Calu3 (cell line): Measurements from ENCODE around the gene MAD1L1. TPM values are rescaled to one million over a fixed set of nuclear protein-coding genes. Genes with fewer than 3 reads are reported as not detected.
"Not testable (repeated sequence)": the region's sequence is repeated elsewhere in the genome, so short reads cannot be mapped to it uniquely, and the experiment has no call there.

Experiments used
- BruUV-seq: library from RNA; stranded (reverse); fragments of 400-500 nt; replicated peaks from 2 replicates; lab custom pipeline; 2021; lab: Mats Ljungman, UMichigan
- CTCF ChIA-PET: fragments of 300-600 bp; sonication (Branson Sonifier 250); formaldehyde crosslinking; loops from one replicate; lab custom pipeline; 2022; ENCODE audit warnings: antibody characterized with exemption; lab: Charles Lee
- DNase-seq: peaks from one replicate; pipeline ENCODE4 v3.0.0; 2022
- H3K27ac Mint-ChIP-seq: one replicate; pipeline ENCODE4 v1.8.0; 2022; ENCODE audit warnings: mixed read lengths; ENCODE audit not compliant: unreplicated experiment
- H3K27me3 Mint-ChIP-seq: one replicate; pipeline ENCODE4 v1.8.0; 2022; ENCODE audit warnings: mixed read lengths; ENCODE audit not compliant: unreplicated experiment
- H3K36me3 Mint-ChIP-seq: one replicate; pipeline ENCODE4 v1.8.0; 2022; ENCODE audit warnings: mild to moderate bottlenecking, moderate library complexity, mixed read lengths; ENCODE audit not compliant: insufficient read depth, unreplicated experiment
- H3K4me1 Mint-ChIP-seq: one replicate; pipeline ENCODE4 v1.8.0; 2022; ENCODE audit warnings: mild to moderate bottlenecking, low read depth, mixed read lengths; ENCODE audit not compliant: unreplicated experiment
- H3K4me3 Mint-ChIP-seq: one replicate; pipeline ENCODE4 v1.8.0; 2022; ENCODE audit warnings: mild to moderate bottlenecking, low read depth, moderate library complexity, mixed read lengths; ENCODE audit not compliant: unreplicated experiment
- H3K9me3 Mint-ChIP-seq: one replicate; pipeline ENCODE4 v1.8.0; 2022; ENCODE audit warnings: low read depth, mixed read lengths; ENCODE audit not compliant: unreplicated experiment
- CTCF ChIP-seq: fragments of 200-600 bp; IDR thresholded peaks from one replicate; pipeline ENCODE4 v1.8.0; 2022; ENCODE audit warnings: antibody characterized with exemption; ENCODE audit not compliant: unreplicated experiment
- intact Hi-C: fragments of 100-400 bp; cut with micrococcal nuclease; formaldehyde crosslinking; loops from one replicate; pipeline ENCODE4 v1.10.0; 2022; ENCODE audit not compliant: unreplicated experiment
- total RNA-seq: library from RNA; stranded (reverse); gene quantifications from 2 replicates; pipeline ENCODE4 v1.2.3, GENCODE V29; 2022

MAD1L1 gene
- total RNA-seq, 1 experiment from 2014 or later = 86.0 TPM

- CTCF ChIA-PET = no interaction called here
These were observed 68.1 kb downstream of the MAD1L1 start for GRCh38 chr7:2164646-2165045.

GRCh38 chr7:2163600-2164555 is 68.9 kb downstream of the MAD1L1 start:
- no peak for DNase-seq
- intact Hi-C loops = no loop called here
- no peak overlapping the region for H3K27ac Mint-ChIP-seq
- no TSS peak for BruUV-seq
- H3K4me1 Mint-ChIP-seq = peaks cover 19% of the 10 kb centered on the region
- no peaks in the 10 kb centered on the region for H3K27me3 Mint-ChIP-seq
- no peaks in the 10 kb centered on the region for H3K9me3 Mint-ChIP-seq
- no peaks in the 10 kb centered on the region for H3K36me3 Mint-ChIP-seq
- no peak for TF ChIP-seq CTCF
- H3K4me3 Mint-ChIP-seq = no peak overlapping the region
- CTCF ChIA-PET = interaction anchor here (1.1 kb wide), 1 partner anchor 85 kb away, joined by 5 read pairs; no protein-coding TSS in a partner anchor

More at GRCh38 chr7:2164646-2165045, 68.1 kb downstream of the MAD1L1 start:
- Mint-ChIP-seq H3K36me3 (no peaks in the 10 kb centered on the region), H3K4me3 (no peak overlapping the region), H3K27me3 (no peaks in the 10 kb centered on the region), H3K9me3 (no peaks in the 10 kb centered on the region), H3K27ac (no peak overlapping the region), H3K4me1 (peaks cover 19% of the 10 kb centered on the region)
- BruUV-seq = no TSS peak
- TF ChIP-seq CTCF = no peak
- DNase-seq = no peak
- intact Hi-C loops = no loop called here

- Mint-ChIP-seq H3K9me3 (no peaks in the 10 kb centered on the region), H3K4me3 (no peak overlapping the region), H3K27ac (no peak overlapping the region), H3K4me1 (peaks cover 19% of the 10 kb centered on the region), H3K27me3 (no peaks in the 10 kb centered on the region), H3K36me3 (no peaks in the 10 kb centered on the region)
- TF ChIP-seq CTCF = no peak
- intact Hi-C loops = no loop called here
- no peak for DNase-seq
- CTCF ChIA-PET = interaction anchor here (0.7 to 1.1 kb wide), 2 partner anchors 86 to 557 kb away, joined by 3 to 5 read pairs; no protein-coding TSS in a partner anchor
- BruUV-seq = no TSS peak
These were observed 69.8 kb downstream of the MAD1L1 start for GRCh38 chr7:2162959-2163358.

- H3K4me3 Mint-ChIP-seq = not testable (repeated sequence)
These were observed 70.5 kb downstream of the MAD1L1 start for GRCh38 chr7:2162004-2162902.

More at GRCh38 chr7:2162004-2162902, 70.5 kb downstream of the MAD1L1 start:
- peaks cover 19% of the 10 kb centered on the region for H3K4me1 Mint-ChIP-seq
- BruUV-seq, H3K27me3 Mint-ChIP-seq, H3K9me3 Mint-ChIP-seq, H3K27ac Mint-ChIP-seq, H3K36me3 Mint-ChIP-seq, intact Hi-C loops, DNase-seq: not testable (repeated sequence)
- CTCF ChIA-PET = interaction anchor here (0.7 to 1.1 kb wide), 2 partner anchors 87 to 556 kb away, joined by 3 to 5 read pairs; no protein-coding TSS in a partner anchor
